ENCODE results near the gene FTSJ1. TPM values are rescaled to one million over a fixed set of nuclear protein-coding genes. Genes with fewer than 3 reads are reported as not detected.
"Not testable (repeated sequence)": the region's sequence is repeated elsewhere in the genome, so short reads cannot be mapped to it uniquely, and the experiment has no call there.

Gene FTSJ1
- total RNA-seq, 1 experiment from 2014 or later = 53.9 TPM

GRCh38 chrX:48516987-48517386 is 41.0 kb downstream of the FTSJ1 start (continued):
- TF ChIP-seq ZSCAN18 (CRISPR knock-in tag; IDR thresholded peaks at IDR 0.05) (no peak), HMGA2 (CRISPR knock-in tag; IDR thresholded peaks at IDR 0.05) (no peak), ATF6 (CRISPR knock-in tag; IDR thresholded peaks at IDR 0.05) (no peak)

GRCh38 chrX:48519481-48519880 is 43.5 kb downstream of the FTSJ1 start:
- CTCF ChIA-PET; ATAC-seq; H3K27me3 Mint-ChIP-seq (ENCODE audit: low read depth): not testable (repeated sequence)

GRCh38 chrX:48520455-48520854 is 44.5 kb downstream of the FTSJ1 start:
- peak overlapping the region; percentile 97 for H3K27ac Mint-ChIP-seq
- H3K4me1 Mint-ChIP-seq = peaks cover 11% of the 10 kb centered on the region
- ATAC-seq (no peak), DNase-seq (ENCODE audit: low spot score) (no peak)
- no peak for TF ChIP-seq SMAD4 (CRISPR knock-in tag; IDR thresholded peaks at IDR 0.05)
- no peak for TF ChIP-seq ZNF416 (CRISPR knock-in tag; IDR thresholded peaks at IDR 0.05)
- no peak for TF ChIP-seq ELF4 (CRISPR knock-in tag; IDR thresholded peaks at IDR 0.05; ENCODE audit: low read depth)
- TF ChIP-seq ZNF532 (CRISPR knock-in tag; IDR thresholded peaks at IDR 0.05; ENCODE audit: borderline replicate concordance) = no peak
- no peak for TF ChIP-seq ZSCAN18 (CRISPR knock-in tag; IDR thresholded peaks at IDR 0.05)
- no peak for TF ChIP-seq ZNF671 (CRISPR knock-in tag; IDR thresholded peaks at IDR 0.05)
- TF ChIP-seq STAT6 (CRISPR knock-in tag; conservative IDR thresholded peaks at IDR 0.05; ENCODE audit: low read depth) = no peak
- TF ChIP-seq NFYB (CRISPR knock-in tag; conservative IDR thresholded peaks at IDR 0.05; ENCODE audit: low read depth) = no peak
- no peak for TF ChIP-seq E2F5 (CRISPR knock-in tag; IDR thresholded peaks at IDR 0.05)
- TF ChIP-seq ZNF512 (CRISPR knock-in tag; IDR thresholded peaks at IDR 0.05; ENCODE audit: borderline replicate concordance) = no peak
- TF ChIP-seq ZNF219 (CRISPR knock-in tag; IDR thresholded peaks at IDR 0.05; ENCODE audit: borderline replicate concordance) = no peak
- no peak for TF ChIP-seq ZBTB21 (CRISPR knock-in tag; IDR thresholded peaks at IDR 0.05; ENCODE audit: borderline replicate concordance)
- H3K4me3 Mint-ChIP-seq = peak overlapping the region; percentile 82
- no peaks in the 10 kb centered on the region for H3K9me3 Mint-ChIP-seq
- no peaks in the 10 kb centered on the region for H3K27me3 Mint-ChIP-seq (ENCODE audit: low read depth)
- H3K36me3 Mint-ChIP-seq = peaks cover 10% of the 10 kb centered on the region
- POLR2A ChIA-PET = no interaction called here
- CTCF ChIA-PET = interaction anchor here (0.6 kb wide), 1 partner anchor 412 kb away, joined by 3 read pairs; no protein-coding TSS in a partner anchor

More at GRCh38 chrX:48519481-48519880, 43.5 kb downstream of the FTSJ1 start:
- H3K4me3 Mint-ChIP-seq; H3K36me3 Mint-ChIP-seq; H3K9me3 Mint-ChIP-seq; POLR2A ChIA-PET; DNase-seq (ENCODE audit: low spot score); H3K27ac Mint-ChIP-seq: not testable (repeated sequence)
- peaks cover 11% of the 10 kb centered on the region for H3K4me1 Mint-ChIP-seq

Measured in WTC11 (cell line).